ENCODE results near the gene NPTN.
A peak's percentile ranks its signal among the peaks of the same experiment; 100 is the strongest.

The NPTN gene

DNA sequence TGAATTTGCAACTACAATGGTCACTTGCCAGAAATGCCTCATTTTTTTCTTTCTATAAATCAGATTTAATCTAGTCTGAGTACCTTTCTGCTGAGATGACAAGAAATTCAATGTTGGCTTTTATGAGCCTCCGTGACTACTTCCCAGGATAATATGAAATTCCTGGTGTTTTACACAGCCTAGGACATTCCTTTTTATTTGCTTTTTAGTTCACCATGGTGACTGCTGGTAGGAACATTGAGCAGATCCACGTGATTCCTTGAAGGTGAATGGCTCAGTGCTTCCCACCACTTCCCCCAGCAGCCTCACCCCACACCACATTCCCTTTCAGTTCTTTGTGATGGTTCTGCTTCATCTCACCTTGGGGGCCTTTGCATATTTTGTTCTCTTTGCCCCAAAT lies 4.3 kb upstream of the NPTN start:
- H3K4me3 ChIP-seq (ENCODE audit: control insufficient read depth in 1 of 7, extremely low read depth in 1 of 7, insufficient read depth in 4 of 7, low read depth in 2 of 7, low read length in 6 of 7), result no peak overlapping the region
- DNase-seq, result no peak
- H3K36me3 ChIP-seq (ENCODE audit: control insufficient read depth in 4 of 4, insufficient read depth in 4 of 4, low read length in 3 of 4), result no peaks in the 10 kb centered on the region
- peaks cover 0 to 11% (median 0%) of the 10 kb centered on the region in 5 experiments for H3K27me3 ChIP-seq (replicated peaks in 2 of 5; ENCODE audit: control insufficient read depth in 4 of 5, insufficient read depth in 5 of 5, low read length in 4 of 5)
- H3K9me3 ChIP-seq (ENCODE audit: control extremely low read depth in 1 of 5, control insufficient read depth in 4 of 5, insufficient read depth in 2 of 5, low read depth in 1 of 5, low read length in 4 of 5), result peaks cover 0 to 5% (median 2%) of the 10 kb centered on the region in 5 experiments
- CTCF ChIA-PET, result interaction anchor here (1.2 to 16.6 kb wide), 11 partner anchors 9 to 354 kb away, joined by 3 to 287 read pairs (median 9); no protein-coding TSS in a partner anchor
- POLR2A ChIA-PET, result interaction anchor here (1.5 kb wide), 1 partner anchor 62 kb away, joined by 5 read pairs; no protein-coding TSS in a partner anchor
- H3K27ac ChIP-seq (ENCODE audit: insufficient read depth in 1 of 2, low read depth in 1 of 2, low read length in 2 of 2, poor library complexity in 1 of 2, severe bottlenecking in 2 of 2), result no peak overlapping the region
- peaks cover 0 to 14% (median 9%) of the 10 kb centered on the region in 4 experiments for H3K4me1 ChIP-seq (ENCODE audit: control extremely low read depth in 1 of 4, control insufficient read depth in 4 of 4, insufficient read depth in 4 of 4, low read length in 3 of 4)
- 83% methylated on average over 2 of the region's 2 CpGs for WGBS (ENCODE audit: insufficient coverage)

DNA sequence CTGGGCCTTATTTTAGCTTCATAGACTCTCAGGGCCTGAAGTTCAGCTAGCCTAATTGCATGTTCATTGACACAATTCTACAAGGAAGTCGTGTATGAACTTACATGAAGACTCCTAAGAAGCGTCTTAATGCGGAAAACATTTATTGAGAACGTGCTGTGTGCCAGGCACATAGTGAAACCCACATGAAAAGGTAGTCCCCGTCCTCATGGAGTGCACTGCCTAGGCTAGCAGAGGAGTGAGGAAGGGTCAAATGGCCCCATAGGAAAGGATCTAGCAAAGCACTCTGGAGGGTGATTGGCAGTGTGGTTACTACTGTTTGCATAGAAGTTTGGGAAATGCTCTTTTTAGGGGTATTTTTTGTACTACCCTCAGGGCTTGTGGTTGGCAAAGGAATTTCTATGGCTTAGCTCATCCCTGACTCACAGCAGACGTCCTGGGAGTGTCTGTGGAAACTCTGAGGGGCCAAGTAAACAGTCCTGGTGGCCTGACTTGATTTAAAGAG lies 854 bp upstream of the NPTN start:
- ChIA-PET CTCF (interaction anchor here (0.6 to 16.6 kb wide), 13 partner anchors 9 to 348 kb away, joined by 3 to 287 read pairs (median 8); no protein-coding TSS in a partner anchor), POLR2A (interaction anchor here (0.6 to 1.2 kb wide), 2 partner anchors 16 to 67 kb away, joined by 3 to 4 read pairs; no protein-coding TSS in a partner anchor)
- peaks cover 17 to 40% (median 25%) of the 10 kb centered on the region in 4 experiments for H3K4me1 ChIP-seq (ENCODE audit: control extremely low read depth in 1 of 4, control insufficient read depth in 4 of 4, insufficient read depth in 4 of 4, low read length in 3 of 4)
- peaks cover 0 to 11% (median 0%) of the 10 kb centered on the region in 5 experiments for H3K27me3 ChIP-seq (replicated peaks in 2 of 5; ENCODE audit: control insufficient read depth in 4 of 5, insufficient read depth in 5 of 5, low read length in 4 of 5)
- 84% methylated on average over 6 of the region's 6 CpGs for WGBS (ENCODE audit: insufficient coverage)
- H3K36me3 ChIP-seq (ENCODE audit: control insufficient read depth in 4 of 4, insufficient read depth in 4 of 4, low read length in 3 of 4), result no peaks in the 10 kb centered on the region
- peak overlapping the region; percentile 52 to 74 for H3K27ac ChIP-seq (ENCODE audit: insufficient read depth in 1 of 2, low read depth in 1 of 2, low read length in 2 of 2, poor library complexity in 1 of 2, severe bottlenecking in 2 of 2)
- H3K4me3 ChIP-seq (ENCODE audit: control insufficient read depth in 1 of 7, extremely low read depth in 1 of 7, insufficient read depth in 4 of 7, low read depth in 2 of 7, low read length in 6 of 7), result peak overlapping the region in 5 of 7 experiments; percentile 46 to 85 (median 78)
- no peak for DNase-seq
- H3K9me3 ChIP-seq (ENCODE audit: control extremely low read depth in 1 of 5, control insufficient read depth in 4 of 5, insufficient read depth in 2 of 5, low read depth in 1 of 5, low read length in 4 of 5), result no peaks in the 10 kb centered on the region

DNA sequence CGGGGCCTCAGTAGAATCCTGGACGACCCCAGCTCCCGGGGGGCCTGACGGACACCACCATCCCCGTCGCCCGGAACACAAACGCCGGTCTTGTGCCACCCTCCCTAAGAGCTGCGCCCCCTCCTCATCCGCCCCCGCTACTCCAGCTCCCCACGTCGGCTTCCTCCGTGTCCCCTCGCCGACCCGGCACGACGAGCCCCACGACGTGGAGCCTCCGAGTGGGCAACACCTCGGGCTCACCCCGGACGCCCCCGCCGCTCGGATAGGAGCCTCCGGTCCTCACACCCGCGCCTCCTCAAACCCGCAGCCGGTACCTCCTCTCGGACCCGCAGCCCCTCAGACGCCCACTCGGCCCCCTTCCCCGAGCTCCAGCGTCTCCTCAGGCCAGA lies 525 bp downstream of the NPTN start:
- peak overlapping the region; percentile 29 to 83 for H3K27ac ChIP-seq (ENCODE audit: insufficient read depth in 1 of 2, low read depth in 1 of 2, low read length in 2 of 2, poor library complexity in 1 of 2, severe bottlenecking in 2 of 2)
- peak in 1 of 3 donors; percentile 30 for DNase-seq
- CTCF ChIA-PET, result interaction anchor here (0.9 to 16.6 kb wide), 8 partner anchors 9 to 76 kb away, joined by 3 to 287 read pairs (median 4); no protein-coding TSS in a partner anchor
- no peaks in the 10 kb centered on the region for H3K36me3 ChIP-seq (ENCODE audit: control insufficient read depth in 4 of 4, insufficient read depth in 4 of 4, low read length in 3 of 4)
- H3K4me3 ChIP-seq (ENCODE audit: control insufficient read depth in 1 of 7, extremely low read depth in 1 of 7, insufficient read depth in 4 of 7, low read depth in 2 of 7, low read length in 6 of 7), result peak overlapping the region; percentile 68 to 86 (median 85)
- peaks cover 0 to 6% (median 0%) of the 10 kb centered on the region in 5 experiments for H3K27me3 ChIP-seq (replicated peaks in 2 of 5; ENCODE audit: control insufficient read depth in 4 of 5, insufficient read depth in 5 of 5, low read length in 4 of 5)
- WGBS (ENCODE audit: insufficient coverage), result 2% methylated on average over 20 of the region's 40 CpGs
- no peaks in the 10 kb centered on the region for H3K9me3 ChIP-seq (ENCODE audit: control extremely low read depth in 1 of 5, control insufficient read depth in 4 of 5, insufficient read depth in 2 of 5, low read depth in 1 of 5, low read length in 4 of 5)
- POLR2A ChIA-PET, result interaction anchor here (0.6 to 1.2 kb wide), 4 partner anchors 10 to 273 kb away, joined by 3 to 5 read pairs (median 3); no protein-coding TSS in a partner anchor
- peaks cover 19 to 44% (median 28%) of the 10 kb centered on the region in 4 experiments for H3K4me1 ChIP-seq (ENCODE audit: control extremely low read depth in 1 of 4, control insufficient read depth in 4 of 4, insufficient read depth in 4 of 4, low read length in 3 of 4)

DNA sequence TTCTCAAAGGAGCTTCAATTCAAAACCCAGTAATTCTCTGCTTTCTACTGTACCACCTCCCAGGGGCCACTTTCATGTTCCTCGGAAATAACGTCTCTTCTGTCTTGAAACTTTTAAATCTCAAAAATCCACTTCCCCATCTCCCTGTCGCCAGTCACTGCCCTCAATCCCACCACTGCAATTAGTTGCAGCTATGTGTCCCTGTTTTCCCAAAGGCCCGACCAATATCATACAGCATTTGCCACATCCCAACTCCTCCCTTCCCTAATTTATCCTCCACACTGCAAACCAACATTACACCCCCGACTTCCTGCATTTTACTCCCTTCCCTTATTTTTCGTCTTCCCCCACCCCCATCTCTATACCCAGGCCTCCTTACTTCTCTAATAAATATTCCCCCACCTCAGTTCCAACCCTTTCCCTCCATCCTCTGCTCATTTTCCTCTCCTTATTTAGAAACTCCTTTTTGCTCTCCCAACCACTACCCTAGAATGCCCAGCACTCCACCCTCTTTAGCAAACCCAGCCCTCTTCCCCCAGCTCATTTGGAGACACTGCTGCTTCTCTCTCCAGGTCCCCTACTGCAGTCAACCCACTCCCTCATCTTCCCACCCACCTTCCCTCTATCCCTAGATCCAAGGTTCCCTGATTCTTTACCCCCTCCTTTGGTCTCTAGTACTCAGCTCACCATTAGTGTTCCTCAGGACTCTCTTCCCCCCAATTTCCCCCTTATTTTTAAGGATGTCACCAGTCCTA lies 1.1 kb downstream of the NPTN start:
- Histone ChIP-seq H3K27me3 (replicated peaks in 2 of 5; ENCODE audit: control insufficient read depth in 4 of 5, insufficient read depth in 5 of 5, low read length in 4 of 5) (peaks cover 0 to 5% (median 0%) of the 10 kb centered on the region in 5 experiments), H3K36me3 (ENCODE audit: control insufficient read depth in 4 of 4, insufficient read depth in 4 of 4, low read length in 3 of 4) (no peaks in the 10 kb centered on the region), H3K4me3 (ENCODE audit: control insufficient read depth in 1 of 7, extremely low read depth in 1 of 7, insufficient read depth in 4 of 7, low read depth in 2 of 7, low read length in 6 of 7) (peak overlapping the region; percentile 68 to 86 (median 85)), H3K9me3 (ENCODE audit: control extremely low read depth in 1 of 5, control insufficient read depth in 4 of 5, insufficient read depth in 2 of 5, low read depth in 1 of 5, low read length in 4 of 5) (no peaks in the 10 kb centered on the region), H3K4me1 (ENCODE audit: control extremely low read depth in 1 of 4, control insufficient read depth in 4 of 4, insufficient read depth in 4 of 4, low read length in 3 of 4) (peaks cover 19 to 44% (median 28%) of the 10 kb centered on the region in 4 experiments), H3K27ac (ENCODE audit: insufficient read depth in 1 of 2, low read depth in 1 of 2, low read length in 2 of 2, poor library complexity in 1 of 2, severe bottlenecking in 2 of 2) (peak overlapping the region; percentile 29 to 83)
- ChIA-PET CTCF (interaction anchor here (0.9 to 16.6 kb wide), 10 partner anchors 8 to 76 kb away, joined by 3 to 287 read pairs (median 4); no protein-coding TSS in a partner anchor), POLR2A (interaction anchor here (0.6 to 0.9 kb wide), 2 partner anchors 9 to 273 kb away, joined by 3 read pairs; no protein-coding TSS in a partner anchor)
- 2% methylated on average over 6 of the region's 6 CpGs for WGBS (ENCODE audit: insufficient coverage)
- peak in 2 of 3 donors; percentile 39 to 42 for DNase-seq

DNA sequence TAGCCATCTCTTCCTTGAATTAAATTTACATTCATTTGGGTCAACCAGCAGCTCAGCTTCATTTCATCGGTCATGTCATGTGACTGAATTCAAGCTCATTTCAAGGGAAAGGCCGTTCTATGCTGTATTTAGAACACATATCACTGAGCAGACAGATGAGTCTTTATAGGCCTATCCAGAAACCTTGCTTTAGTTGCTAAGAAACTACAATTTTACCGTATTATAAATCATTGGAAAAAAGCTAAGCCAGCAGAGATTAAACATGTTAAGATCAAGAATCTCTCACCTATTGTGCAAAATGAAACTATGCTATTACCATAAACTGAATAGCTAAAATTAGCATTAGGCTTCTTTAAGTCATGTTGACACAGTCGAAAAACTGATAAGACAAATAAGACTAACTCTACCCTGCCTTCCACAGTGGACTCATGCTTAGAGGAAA lies 2.2 kb downstream of the NPTN start:
- peak overlapping the region in 2 of 7 experiments; percentile 7 to 86 for H3K4me3 ChIP-seq (ENCODE audit: control insufficient read depth in 1 of 7, extremely low read depth in 1 of 7, insufficient read depth in 4 of 7, low read depth in 2 of 7, low read length in 6 of 7)
- no peak overlapping the region for H3K27ac ChIP-seq (ENCODE audit: insufficient read depth in 1 of 2, low read depth in 1 of 2, low read length in 2 of 2, poor library complexity in 1 of 2, severe bottlenecking in 2 of 2)
- ChIA-PET CTCF (interaction anchor here (1.7 to 16.6 kb wide), 4 partner anchors 13 to 70 kb away, joined by 4 to 287 read pairs (median 8); no protein-coding TSS in a partner anchor), POLR2A (no interaction called here)
- H3K36me3 ChIP-seq (ENCODE audit: control insufficient read depth in 4 of 4, insufficient read depth in 4 of 4, low read length in 3 of 4), result no peaks in the 10 kb centered on the region
- no peaks in the 10 kb centered on the region for H3K27me3 ChIP-seq (replicated peaks in 2 of 5; ENCODE audit: control insufficient read depth in 4 of 5, insufficient read depth in 5 of 5, low read length in 4 of 5)
- H3K9me3 ChIP-seq (ENCODE audit: control extremely low read depth in 1 of 5, control insufficient read depth in 4 of 5, insufficient read depth in 2 of 5, low read depth in 1 of 5, low read length in 4 of 5), result no peaks in the 10 kb centered on the region
- WGBS (ENCODE audit: insufficient coverage), result 68% methylated on average over 3 of the region's 4 CpGs
- peaks cover 17 to 44% (median 28%) of the 10 kb centered on the region in 4 experiments for H3K4me1 ChIP-seq (ENCODE audit: control extremely low read depth in 1 of 4, control insufficient read depth in 4 of 4, insufficient read depth in 4 of 4, low read length in 3 of 4)
- no peak for DNase-seq

DNA sequence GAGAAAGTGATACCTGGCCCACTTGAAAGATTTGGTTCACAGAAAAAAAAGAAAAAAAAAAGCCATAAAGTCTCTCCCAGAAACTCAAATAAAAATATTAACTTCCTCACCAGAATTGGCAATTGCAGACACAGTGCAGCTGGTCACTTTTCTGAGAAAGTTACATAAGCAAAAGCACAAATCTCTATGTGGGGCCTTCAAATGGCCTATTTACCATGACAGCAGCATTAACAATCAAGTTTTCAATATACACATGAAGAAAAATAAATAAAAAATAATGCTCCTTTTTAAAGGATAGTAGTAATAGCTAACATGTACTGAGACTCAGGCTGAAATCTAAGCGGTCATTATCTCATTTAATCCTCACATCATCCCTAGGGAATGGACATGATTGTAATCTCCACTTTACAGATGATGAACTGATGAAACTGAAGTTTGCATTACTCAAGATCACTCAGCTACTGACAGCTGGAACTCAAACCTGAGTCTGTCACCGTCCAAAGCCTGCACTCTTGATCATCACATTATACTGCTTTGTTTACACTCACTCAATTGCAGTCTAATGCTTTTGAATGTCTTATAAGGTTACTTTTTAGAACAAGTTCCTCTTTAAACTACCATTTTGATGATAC lies 3.3 kb downstream of the NPTN start:
- no CpG with 5 or more reads among the region's 2 CpGs for WGBS (ENCODE audit: insufficient coverage)
- no peaks in the 10 kb centered on the region for H3K9me3 ChIP-seq (ENCODE audit: control extremely low read depth in 1 of 5, control insufficient read depth in 4 of 5, insufficient read depth in 2 of 5, low read depth in 1 of 5, low read length in 4 of 5)
- no peaks in the 10 kb centered on the region for H3K27me3 ChIP-seq (replicated peaks in 2 of 5; ENCODE audit: control insufficient read depth in 4 of 5, insufficient read depth in 5 of 5, low read length in 4 of 5)
- no peak overlapping the region for H3K27ac ChIP-seq (ENCODE audit: insufficient read depth in 1 of 2, low read depth in 1 of 2, low read length in 2 of 2, poor library complexity in 1 of 2, severe bottlenecking in 2 of 2)
- CTCF ChIA-PET, result interaction anchor here (0.6 to 16.6 kb wide), 4 partner anchors 12 to 71 kb away, joined by 3 to 287 read pairs (median 8); no protein-coding TSS in a partner anchor
- POLR2A ChIA-PET, result no interaction called here
- no peak overlapping the region for H3K4me3 ChIP-seq (ENCODE audit: control insufficient read depth in 1 of 7, extremely low read depth in 1 of 7, insufficient read depth in 4 of 7, low read depth in 2 of 7, low read length in 6 of 7)
- DNase-seq, result no peak
- peaks cover 17 to 44% (median 28%) of the 10 kb centered on the region in 4 experiments for H3K4me1 ChIP-seq (ENCODE audit: control extremely low read depth in 1 of 4, control insufficient read depth in 4 of 4, insufficient read depth in 4 of 4, low read length in 3 of 4)
- no peaks in the 10 kb centered on the region for H3K36me3 ChIP-seq (ENCODE audit: control insufficient read depth in 4 of 4, insufficient read depth in 4 of 4, low read length in 3 of 4)
